GM21528 (cell line): ENCODE data around the gene PLA2G4E.

Source experiments
- ATAC-seq: cut with Tn5 transposase; IDR thresholded peaks from one replicate; pipeline ENCODE4 v1.9.1; 2021; ENCODE audit warnings: mild to moderate bottlenecking, moderate library complexity; ENCODE audit not compliant: unreplicated experiment, low FRiP score

PLA2G4E gene

DNA sequence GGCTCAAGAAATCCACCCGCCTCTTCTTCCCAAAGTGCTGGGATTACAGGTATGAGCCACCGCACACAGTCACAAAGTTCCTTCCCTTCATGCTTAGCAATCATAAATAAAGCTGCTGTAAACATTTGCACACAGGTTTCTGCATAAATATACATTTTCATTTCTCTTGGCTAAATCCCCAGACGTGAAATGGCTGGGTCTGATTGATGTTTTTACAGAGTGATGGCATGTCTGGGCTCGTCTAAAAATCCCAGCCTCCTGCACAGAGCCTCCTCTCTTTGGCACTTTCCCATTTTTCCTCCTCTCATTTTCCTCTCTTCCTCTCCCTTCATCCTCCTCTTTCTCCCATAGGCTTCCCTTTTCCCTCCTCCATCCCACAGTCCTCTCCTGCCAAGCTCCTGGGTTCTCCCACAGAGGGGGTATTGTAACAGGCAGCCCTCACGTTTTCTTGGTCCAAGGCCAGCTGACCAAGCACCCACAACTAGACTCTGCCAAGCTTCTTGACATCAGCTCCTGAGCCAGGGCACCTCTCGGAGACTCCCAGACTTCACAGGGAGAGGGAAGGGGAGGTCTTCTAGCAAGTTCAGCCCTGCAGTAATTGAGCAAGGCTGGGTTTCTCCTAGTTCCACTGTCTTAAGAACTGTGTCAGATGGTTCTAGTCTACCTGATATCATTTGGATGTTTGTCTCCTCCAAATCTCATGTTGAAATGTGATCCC, 10.5 kb upstream of the PLA2G4E start:
- no peak for ATAC-seq

DNA sequence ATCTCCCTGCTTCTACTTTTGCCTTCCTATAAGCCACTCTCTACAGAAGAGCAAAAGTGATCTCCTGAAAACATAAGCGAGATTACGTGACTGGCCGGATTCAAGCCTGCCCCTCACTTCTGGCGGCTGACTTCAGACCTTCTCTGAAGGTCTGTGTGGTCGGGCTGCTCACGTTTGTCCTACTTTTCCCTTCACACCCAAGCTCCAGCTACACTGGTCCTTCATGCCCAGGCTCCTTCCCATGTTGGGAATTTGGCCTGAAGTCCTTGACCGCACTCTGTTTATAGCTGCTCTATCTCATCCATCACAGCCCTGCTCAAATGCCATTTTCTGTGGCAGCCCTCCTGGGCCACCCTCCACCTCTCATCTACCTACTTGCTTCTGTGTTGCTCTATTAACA, 6.7 kb upstream of the PLA2G4E start:
- ATAC-seq, result no peak

DNA sequence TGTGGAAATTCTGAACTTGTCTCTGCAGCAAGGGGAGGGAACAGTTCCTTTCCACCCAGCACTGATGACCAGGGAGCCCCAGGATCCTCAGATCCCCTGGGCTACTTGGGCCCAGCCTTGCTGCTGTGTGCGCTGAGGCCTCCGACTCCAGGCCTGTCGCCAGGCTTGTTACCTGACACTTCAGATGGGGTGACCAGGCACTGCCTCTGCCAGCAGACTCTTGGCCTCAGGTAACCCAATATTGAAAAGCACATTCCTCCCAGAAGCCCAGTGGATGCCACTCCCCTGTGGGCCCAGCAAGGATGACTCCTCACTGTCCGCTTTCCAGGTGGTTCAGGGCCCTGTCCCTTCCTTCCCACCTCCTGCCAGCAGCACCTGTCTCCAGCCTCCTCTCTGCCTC, 3.5 kb upstream of the PLA2G4E start:
- ATAC-seq, result no peak

DNA sequence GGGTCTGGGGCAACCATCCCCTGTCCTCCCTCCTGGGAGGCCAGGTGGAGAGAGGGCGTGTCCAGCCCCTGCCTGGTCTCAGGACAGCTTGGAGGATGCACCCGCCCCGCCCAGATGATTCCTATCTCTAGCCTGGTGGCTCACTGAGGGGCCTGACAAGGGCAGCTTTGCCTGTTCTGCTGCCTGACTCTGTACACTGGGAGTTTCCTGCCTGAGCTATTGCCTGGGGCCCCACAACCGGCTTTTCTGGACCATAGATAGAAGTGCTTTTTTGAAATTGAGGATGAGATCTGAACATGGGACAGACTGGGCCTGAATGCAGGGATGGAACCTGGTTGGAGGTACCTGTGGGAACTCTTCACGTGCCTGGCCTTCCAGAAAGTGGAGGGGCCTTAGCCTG, 751 bp upstream of the PLA2G4E start:
- no peak for ATAC-seq

DNA sequence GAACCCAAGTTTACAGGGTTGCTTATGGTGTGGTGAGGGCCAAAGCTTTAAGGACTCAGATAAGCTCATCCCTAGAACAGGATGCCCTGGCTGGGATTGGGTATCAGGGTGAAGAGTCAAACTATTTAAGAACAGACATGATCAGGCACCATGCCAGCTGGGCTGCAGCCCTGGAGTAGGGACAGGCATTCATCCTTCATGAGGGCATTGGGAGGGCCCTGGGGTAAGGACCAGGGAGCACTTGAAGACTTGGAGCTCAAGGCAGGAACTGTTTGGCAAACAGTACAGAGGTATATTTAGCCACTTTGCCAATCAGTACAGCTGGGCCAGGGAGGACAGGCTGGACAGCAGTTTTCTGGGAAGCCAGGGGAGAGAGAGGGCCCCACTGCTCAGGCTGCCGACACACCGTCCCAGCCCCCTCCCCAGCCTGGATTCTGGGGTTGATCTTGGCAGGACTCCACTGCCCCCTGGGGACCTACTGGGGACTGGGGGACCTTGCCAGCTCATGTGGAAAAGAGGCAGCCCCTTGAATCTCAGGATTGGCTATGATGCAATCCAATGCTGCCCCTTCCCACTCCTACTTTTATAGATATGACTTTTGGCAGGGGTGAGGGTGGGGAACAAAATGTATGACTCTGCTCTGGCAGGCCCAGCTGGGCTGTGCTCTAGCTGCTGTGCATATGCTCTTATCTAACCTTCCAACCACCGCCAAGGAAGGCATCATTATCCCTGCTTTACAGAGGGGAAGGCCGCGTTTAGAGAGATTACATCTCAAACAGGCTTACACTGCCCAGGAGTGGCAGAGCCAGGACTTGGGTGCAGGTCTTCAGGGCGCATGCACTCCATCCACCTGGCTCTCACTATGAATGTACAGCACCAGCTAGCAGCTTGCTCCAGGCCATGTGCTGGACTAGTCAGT, 2.3 kb downstream of the PLA2G4E start:
- no peak for ATAC-seq

DNA sequence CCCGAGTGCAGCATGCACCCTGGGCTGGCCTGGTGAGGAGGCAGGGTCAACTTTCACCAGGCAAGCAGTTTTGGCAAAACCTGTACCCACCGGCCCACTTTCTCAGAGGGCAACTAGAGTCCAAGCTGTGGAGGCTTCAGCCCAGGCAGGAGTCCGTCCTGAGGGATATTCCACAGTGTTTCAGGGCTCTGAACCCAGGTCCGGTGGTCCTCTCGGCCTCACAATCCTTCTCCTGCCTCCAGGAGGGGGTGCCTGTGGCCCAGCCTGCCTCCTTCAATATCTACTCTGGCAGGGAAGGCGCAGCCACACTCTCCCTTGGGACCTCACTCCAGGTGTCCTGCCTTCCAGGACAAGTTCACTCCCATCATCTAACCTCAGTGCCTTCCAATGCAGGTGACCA, 3.9 kb downstream of the PLA2G4E start:
- ATAC-seq, result no peak

DNA sequence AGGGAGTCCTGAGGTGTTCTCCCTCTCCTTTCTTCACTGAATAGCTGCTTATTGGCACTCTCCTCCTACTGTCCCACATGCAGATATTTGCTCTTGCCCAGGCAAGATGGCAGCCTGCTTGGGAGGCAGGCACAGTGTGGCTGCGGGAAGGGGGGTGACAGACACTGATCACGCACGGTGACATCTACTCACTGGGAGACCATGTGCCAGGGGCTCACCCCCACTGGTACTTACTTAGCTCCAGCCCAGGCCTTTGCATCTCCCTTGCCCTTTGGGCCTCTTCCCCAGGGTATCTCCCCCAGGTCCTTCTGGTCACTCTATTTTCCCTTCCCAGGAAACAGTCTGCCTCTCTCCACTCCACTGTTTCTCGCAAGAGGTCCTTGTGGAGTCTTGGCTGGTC, 6.4 kb downstream of the PLA2G4E start:
- no peak for ATAC-seq

DNA sequence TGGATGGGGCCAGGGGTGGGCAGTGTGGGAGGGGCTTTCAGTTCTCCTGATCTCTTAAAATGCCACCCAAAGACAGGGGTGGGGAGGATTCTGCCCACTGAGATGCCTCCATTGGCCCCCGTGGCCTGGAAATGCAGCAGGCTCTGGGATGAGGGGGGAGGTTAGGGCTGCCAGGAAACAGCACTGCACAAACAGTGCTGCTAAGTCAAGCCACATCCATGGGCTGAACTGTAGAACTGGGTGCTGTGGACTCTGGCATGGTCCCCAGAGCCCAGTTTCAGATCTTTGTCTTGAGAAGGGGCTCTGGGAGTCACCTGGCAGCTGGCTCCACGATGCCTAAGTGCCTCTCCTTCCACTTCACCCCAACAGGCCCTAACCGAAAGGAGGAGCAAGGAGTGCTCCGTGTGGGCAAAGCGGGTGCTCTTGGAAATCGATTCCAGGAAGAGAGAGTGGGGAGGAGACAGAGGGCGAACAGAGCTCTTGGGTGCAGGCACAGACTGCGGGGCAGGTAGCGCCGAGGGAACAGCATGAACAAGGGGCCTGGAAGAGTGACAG, 7.8 kb downstream of the PLA2G4E start:
- no peak for ATAC-seq

DNA sequence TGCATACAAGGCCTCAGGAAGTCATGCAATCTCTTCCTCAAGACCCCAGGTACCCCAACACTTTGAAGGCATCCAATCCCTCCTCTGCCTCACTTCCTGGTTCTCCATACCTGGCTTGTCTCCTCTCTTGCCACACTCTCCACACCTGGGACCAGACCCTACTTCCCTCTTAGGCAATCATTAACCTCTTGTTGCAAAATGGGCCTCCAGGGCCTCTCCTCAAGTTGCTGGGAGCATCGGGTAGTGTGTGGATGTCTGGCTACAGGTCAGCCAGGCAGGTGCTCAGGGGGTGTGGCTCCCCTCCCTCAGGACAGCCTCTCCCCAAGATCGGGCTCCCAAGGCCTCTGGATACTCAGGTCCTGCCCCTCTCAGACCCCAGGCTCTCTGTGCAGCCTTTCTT, 8.6 kb downstream of the PLA2G4E start:
- ATAC-seq, result no peak

DNA sequence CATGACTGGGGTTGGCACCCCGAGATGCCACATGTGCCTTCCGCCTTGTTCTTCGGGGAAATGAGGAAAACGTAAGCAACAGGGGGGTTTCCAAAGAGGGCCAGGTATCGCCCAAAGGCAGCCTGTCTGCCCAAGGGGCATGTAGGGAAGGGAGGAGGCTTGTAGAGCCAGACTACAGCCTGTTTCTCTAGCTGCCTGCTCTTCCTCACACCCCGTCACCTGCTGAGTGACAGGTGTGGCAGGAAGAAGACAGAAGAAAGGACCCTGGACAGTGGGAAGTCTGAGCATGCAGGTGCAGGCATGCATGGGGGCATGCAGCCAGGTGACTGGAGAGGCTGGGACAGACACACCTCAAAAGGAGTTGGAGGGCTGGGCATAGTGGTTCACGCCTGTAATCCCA, 9.8 kb downstream of the PLA2G4E start:
- ATAC-seq, result no peak

DNA sequence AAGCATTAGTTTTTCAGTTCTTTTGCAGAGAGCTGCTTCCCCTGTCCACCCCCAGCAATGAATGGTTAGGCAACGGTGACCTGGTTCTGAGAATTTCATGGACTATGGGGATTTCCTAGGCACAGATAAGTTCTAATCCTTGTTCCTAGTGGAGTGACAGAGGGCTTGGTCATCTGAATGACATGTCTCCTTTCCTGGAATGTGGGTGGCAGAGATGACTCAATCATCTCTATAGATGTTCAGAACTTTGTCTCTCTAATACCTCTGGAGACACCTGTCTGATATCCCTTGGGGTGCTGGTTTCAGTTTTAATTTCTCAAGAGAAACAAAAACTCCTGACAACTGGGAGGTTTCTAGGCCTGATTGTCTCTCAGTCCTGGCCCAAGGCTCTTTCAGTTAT, 10.4 kb downstream of the PLA2G4E start:
- no peak for ATAC-seq

DNA sequence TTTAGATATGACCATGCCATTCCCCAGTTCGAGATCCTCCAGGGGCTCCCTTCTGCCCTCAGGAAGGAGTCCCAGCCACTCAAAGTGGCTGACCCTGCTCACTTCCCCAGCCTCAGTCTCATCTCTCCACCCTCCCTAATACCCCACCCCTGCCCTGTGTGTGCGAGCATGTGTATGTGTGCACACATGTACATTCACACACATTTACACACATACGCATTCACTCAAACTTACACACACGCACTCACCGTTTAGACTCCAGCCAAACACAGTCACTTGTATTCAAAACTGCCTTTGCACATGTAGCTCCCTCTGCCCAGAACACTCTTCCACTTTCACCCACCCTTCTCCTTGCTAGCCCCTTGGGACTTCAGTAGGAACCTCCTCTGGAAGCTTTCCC, 11.4 kb downstream of the PLA2G4E start:
- ATAC-seq, result no peak

DNA sequence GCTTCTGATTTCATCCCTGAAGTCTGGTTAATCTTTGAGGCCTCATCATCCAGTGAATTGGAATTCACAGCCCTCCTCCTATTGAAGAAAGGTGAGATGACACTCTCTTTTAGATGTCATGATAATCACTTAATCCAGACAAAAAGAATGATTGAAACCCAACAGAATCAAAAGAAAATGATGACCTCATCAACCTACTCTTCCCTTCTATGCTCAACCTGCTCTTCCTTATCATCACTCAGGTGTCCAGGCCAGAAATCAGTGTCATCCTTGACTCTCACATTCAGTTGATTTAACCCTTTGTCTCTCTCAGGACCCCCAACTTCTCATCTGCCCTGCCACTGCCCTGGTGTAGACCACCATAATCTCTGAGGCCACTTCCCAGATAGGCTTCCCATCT, 11.8 kb downstream of the PLA2G4E start:
- ATAC-seq, result no peak

DNA sequence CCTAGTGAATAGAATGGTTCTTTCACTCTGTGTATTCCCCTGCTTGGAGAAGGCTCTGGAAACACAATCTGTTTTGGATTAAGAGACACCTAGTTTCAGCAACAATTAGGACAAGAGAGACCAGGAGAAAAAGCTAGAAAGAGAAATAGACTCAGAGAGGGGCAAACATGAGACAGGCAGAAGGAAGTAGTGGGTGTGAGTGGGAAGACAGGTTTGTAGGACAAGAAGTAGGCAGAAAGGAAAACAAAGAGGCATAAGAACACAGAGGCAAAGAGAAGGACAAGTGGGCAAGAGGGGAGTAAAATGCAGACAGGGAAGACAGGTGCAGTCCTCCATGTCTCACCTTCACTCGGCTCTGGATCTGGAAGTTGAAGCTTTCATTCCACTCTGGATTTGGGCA, 13.5 kb downstream of the PLA2G4E start:
- no peak for ATAC-seq

DNA sequence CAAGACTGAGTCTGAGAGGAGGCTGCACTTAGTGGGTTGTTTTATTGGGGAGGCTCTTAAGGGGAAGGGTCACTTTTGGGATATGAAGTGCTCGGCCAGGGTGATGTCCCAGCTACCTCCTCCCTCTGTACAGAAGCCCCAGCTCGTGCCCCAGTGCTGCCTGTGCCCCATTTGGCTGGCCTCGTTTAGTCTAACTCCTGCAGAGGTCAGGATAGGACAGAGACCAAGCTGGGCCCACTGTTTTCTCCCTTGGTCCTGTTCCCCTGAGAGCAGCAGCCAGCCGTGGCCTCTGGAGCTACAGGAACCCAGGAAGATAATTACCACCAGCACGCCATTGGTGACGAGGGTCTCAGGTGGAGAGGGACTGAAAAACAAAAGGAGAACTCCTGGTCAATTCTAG, 18.5 kb downstream of the PLA2G4E start:
- ATAC-seq, result no peak

DNA sequence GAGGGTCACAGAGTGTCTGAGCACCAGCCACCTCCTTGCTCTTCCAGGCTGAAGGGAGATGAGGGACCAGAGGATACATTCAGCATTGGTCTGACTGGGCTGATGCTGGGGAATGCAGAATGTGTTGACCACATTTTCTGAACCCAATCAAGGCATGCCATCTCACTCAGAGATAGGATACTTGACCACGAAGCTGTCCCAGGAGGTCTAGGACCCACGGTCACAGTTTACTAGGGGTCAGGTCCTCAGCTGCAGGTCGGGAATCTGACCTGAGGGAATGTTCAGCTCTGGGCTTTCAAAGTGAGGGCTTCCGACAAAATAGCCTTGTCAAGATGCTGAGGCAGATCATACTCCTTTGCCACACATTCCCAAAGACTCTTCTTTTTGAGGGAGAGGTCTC, 19.6 kb downstream of the PLA2G4E start:
- ATAC-seq, result no peak

DNA sequence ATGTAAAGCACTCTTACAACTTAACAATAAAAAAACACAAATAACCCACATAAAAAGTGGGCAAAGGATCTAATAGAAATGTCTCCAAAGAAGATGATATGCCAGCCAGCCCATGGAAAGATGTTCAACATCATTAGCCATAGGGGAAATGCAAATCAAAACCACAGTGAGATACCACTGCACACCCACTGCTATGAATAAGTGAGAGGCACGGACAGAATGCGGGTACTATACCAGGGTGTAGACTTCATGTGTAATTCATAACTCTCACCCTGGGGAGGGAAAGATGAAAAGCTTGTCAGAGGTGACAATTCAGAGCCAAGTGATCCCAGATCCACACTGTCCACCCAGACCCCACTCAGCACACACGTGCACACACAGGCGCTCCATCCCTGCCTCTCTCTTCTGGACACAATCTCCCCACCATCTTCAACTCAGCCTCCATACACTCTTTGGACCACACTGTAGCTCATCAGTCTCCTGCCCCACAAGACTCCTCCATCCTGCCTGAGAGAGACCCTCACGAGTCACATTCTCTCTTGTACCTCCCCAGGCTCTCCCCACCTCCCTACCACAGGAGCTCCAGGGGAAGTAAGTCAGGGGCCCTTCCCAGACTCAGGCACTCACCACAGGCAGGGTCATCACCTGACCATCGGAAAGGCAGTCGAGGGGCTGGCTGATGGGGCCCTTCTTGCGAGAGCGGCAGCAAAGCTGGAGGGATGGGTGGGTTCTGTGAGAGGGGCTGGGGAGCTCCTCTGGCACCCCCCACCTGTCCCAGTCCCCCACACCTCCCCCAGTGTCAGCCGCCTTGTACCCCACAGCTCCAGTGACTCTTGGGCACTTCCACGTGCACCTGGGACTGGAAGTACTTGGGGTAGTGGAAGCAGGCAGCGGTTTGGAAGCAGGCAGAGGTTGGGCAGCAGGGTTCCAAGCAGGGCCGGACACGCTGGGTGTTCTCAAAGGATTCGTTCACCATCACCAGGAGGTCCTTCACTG, 21.3 kb downstream of the PLA2G4E start:
- no peak for ATAC-seq

DNA sequence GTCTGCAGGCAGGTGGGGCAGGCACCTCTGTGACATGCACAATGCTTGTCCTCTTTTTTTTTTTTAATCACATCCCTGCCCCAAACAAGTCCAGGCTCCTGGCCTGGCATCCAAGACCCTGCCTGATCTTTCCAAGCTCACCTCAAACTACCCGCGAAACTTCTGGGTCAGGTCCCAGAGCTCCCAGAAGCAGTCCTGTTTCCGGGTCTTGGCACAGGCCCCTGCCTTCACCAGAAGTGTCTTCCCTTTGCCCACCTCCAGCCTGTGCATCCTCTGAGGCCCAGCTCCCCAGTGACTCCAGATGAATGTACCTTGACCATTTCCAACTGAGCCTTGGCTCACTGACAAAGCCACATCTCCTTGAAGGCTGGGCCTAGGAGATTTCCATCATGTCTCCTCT, 23.0 kb downstream of the PLA2G4E start:
- ATAC-seq, result no peak

DNA sequence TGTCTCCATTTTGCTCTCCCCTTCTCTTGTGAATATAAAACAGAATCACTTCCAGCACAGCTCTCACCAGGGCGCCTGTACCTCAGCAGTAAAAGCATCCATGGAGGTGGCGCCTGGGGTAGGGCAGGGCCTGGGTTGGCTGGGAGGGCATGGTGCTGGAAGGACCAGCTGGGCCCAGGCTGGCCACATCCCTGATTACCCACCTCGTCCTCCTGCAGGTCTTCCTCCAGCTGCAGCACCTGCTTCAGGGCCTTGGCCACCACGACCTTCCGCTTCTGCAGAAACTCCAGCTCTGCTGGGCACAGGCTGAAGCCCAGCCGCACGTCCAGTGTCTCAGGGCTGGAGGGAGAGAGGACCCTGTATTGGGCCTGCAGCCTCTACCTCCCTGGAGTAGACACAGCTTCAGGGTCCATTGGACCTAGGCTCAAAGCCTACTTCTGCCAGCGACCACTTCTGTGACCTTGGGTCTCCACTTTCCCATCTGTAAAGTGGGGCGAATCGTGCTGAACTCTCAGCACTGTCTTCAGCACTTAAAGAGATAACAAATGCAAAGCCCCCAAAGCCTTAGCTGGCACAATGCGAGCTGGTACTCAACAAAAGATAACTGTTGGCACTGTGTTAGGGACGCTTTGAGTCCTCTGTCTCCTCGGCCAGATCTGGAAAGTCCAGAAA, 23.8 kb downstream of the PLA2G4E start:
- no peak for ATAC-seq

DNA sequence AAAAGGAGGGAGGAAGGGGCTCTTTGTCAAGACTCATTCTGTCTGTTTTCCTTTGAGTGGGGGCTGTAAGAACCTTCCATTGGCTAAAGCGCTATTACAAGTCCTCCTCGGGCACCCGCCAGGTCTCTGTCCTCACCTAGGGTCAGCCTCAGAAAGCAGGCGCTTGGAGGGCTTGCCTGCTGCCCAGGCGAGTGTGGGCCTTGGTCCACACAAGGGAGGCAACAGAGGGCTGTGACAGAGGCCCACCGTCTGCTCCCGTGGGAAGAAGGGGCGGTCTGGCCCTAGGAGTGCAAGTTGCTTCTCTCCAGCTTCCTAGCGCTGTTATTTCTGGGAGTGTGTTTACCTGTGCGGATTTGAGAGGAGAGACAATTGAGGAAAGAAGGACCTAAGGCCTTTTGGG, 24.5 kb downstream of the PLA2G4E start:
- ATAC-seq, result no peak
